ENCODE results near the gene NR1D1.

DNA sequence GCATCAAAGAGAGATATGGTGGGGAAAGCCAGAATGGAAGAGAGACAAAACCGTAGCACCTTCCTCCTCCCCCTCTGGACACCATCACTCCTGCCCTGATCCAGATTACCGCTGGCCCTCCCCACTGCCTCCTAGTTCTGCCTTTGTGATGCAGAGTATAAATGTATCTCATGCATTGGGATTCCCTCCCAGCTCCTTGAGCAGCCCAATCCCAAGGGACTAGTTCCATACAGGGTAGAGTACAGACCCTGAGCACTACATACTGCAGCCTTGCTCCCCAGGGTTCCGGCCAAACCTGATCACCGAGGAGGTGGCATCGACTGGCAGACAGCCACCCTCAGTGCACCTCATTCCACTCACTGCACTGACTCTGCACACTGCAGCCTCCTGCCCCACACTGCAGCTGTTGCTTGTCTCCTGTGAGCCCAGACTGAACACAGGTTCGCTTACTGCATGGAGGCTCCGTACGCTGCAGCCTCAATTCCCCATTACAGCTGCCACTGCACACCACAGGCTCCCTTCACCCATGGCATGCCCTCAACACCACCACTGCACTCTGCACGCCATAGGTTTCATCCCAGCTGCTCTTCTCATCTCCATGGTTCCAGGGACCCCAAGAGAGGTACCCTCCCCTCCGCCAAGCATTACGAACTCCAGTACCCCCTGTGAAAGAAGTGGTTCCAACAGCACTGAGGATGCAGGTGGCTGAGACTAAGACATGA is 39.3 kb downstream of the NR1D1 start:
- TF ChIP-seq POLR2A (IDR thresholded peaks at IDR 0.05; ENCODE audit: extremely low read depth, insufficient read length) (no peak), CTCF (IDR thresholded peaks at IDR 0.05; ENCODE audit: low read depth, low read length) (no peak), MAX (IDR thresholded peaks at IDR 0.05; ENCODE audit: low read depth, low read length) (no peak), MYC (IDR thresholded peaks at IDR 0.05; ENCODE audit: low read depth, low read length) (no peak)

Data from NB4 (cell line).